DOHH2 (cell line): ENCODE data around the gene GH2.

Source experiments
- H3F3A ChIP-seq: fragments of 200-600 bp; sonication (generic), shearing (Covaris generic); 2 replicates; pipeline ENCODE4 v1.6.0; 2016; ENCODE audit warnings: antibody characterized with exemption, mild to moderate bottlenecking; ENCODE audit not compliant: control insufficient read depth, insufficient read depth
- H3K27ac ChIP-seq: fragments of 200-600 bp; sonication (generic); 2 replicates; pipeline ENCODE4 v1.5.1; 2014; ENCODE audit warnings: low read depth, mild to moderate bottlenecking, low read length, moderate library complexity
- H3K27me3 ChIP-seq: fragments of 200-600 bp; sonication (generic); 2 replicates; pipeline ENCODE4 v1.6.1; 2014; ENCODE audit warnings: mild to moderate bottlenecking, low read length, mixed read lengths; ENCODE audit not compliant: control insufficient read depth
- H3K36me3 ChIP-seq: fragments of 200-600 bp; sonication (generic); 2 replicates; pipeline ENCODE4 v1.6.1; 2014; ENCODE audit warnings: mild to moderate bottlenecking, low read length, moderate library complexity, mixed read lengths; ENCODE audit not compliant: control insufficient read depth
- H3K4me1 ChIP-seq: fragments of 200-600 bp; sonication (generic); 2 replicates; pipeline ENCODE4 v1.6.1; 2014; ENCODE audit warnings: mild to moderate bottlenecking, low read length, mixed read lengths; ENCODE audit not compliant: control insufficient read depth
- H3K4me2 ChIP-seq: fragments of 200-600 bp; sonication (generic); 2 replicates; pipeline ENCODE4 v1.6.0; 2014; ENCODE audit warnings: mild to moderate bottlenecking, low read length, moderate library complexity
- H3K4me3 ChIP-seq: fragments of 200-600 bp; sonication (generic); 2 replicates; pipeline ENCODE4 v1.5.1; 2014; ENCODE audit warnings: mild to moderate bottlenecking, low read length, mixed read lengths
- H3K79me2 ChIP-seq: fragments of 200-600 bp; sonication (generic); 2 replicates; pipeline ENCODE4 v1.6.1; 2014; ENCODE audit warnings: mild to moderate bottlenecking, low read length, mixed read lengths; ENCODE audit not compliant: control insufficient read depth
- H3K9me2 ChIP-seq: fragments of 200-600 bp; sonication (generic); replicated peaks from 2 replicates; pipeline ENCODE4 v1.6.1; 2014; ENCODE audit warnings: mild to moderate bottlenecking, low read length, mixed read lengths; ENCODE audit not compliant: control insufficient read depth
- H3K9me3 ChIP-seq: fragments of 200-600 bp; sonication (generic); 2 replicates; pipeline ENCODE4 v1.6.1; 2014; ENCODE audit warnings: antibody characterized with exemption, low read length, mixed read lengths; ENCODE audit not compliant: control insufficient read depth, insufficient read depth
- H4K20me1 ChIP-seq: fragments of 200-600 bp; sonication (generic); 2 replicates; pipeline ENCODE4 v1.6.0; 2014; ENCODE audit warnings: low read depth, mild to moderate bottlenecking, antibody characterized with exemption, low read length, moderate library complexity; ENCODE audit not compliant: control insufficient read depth, insufficient read depth
- EZH2phosphoT487 ChIP-seq: fragments of 200-600 bp; sonication (generic); IDR thresholded peaks from 2 replicates; pipeline ENCODE4 v1.6.1; 2017; ENCODE audit warnings: borderline replicate concordance, mild to moderate bottlenecking, antibody characterized with exemption, low read length, moderate library complexity, mixed read lengths
- TF ChIP-seq, protein P1 (sequence below): fragments of 200-600 bp; sonication (generic); IDR thresholded peaks from one replicate; pipeline ENCODE4 v1.5.1; 2014; ENCODE audit warnings: antibody characterized with exemption, mild to moderate bottlenecking, low read depth, low read length; ENCODE audit not compliant: poor library complexity, severe bottlenecking

GH2 gene

DNA sequence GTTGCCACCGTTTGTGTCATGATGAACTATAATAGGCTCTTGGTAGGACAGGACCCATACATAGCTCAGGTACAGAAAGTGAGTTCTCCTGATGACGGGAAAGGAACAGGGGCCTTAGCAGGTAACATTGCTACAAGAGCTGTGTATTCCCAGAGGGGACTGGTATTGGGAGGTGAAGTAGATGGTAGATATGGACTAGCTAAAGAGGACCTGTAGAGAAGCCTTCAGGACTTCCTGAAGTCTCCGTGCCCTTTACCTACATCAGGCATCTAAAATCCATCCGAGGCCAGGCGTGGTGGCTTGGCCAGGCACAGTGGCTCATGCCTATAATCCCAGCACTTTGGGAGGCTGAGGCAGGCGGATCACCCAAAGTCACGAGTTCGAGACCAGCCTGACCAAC lies 26.6 kb downstream of the GH2 start:
- Histone ChIP-seq H4K20me1 (no peaks in the 10 kb centered on the region), H3K27me3 (peaks cover 14% of the 10 kb centered on the region), H3F3A (no peaks in the 10 kb centered on the region), H3K9me3 (no peaks in the 10 kb centered on the region), H3K4me2 (no peak overlapping the region), H3K27ac (no peak overlapping the region), H3K4me3 (no peak overlapping the region), H3K79me2 (no peaks in the 10 kb centered on the region), H3K36me3 (no peaks in the 10 kb centered on the region), H3K4me1 (no peaks in the 10 kb centered on the region), H3K9me2 (no peaks in the 10 kb centered on the region)
- no peak for TF ChIP-seq EZH2phosphoT487

DNA sequence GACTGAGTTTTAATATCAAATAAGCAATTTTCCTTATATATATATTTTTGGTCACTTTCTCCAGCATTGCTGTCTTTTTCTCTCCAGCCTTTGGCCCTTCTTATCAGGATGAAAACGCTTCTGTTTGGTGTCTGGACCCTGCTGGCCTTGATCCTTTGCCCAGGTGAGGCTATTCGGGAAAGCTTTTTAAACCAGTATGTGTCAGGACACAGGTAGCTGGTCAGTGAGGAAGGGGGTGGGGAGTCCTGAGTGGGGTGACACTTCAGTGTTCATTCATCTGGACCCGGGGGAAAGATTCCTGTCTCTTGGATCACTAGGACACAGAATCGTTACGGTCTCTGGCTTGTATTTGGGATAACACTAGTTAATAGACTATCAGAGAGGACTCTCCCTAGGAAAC lies 27.0 kb downstream of the GH2 start:
- no peaks in the 10 kb centered on the region for H3F3A ChIP-seq
- no peak overlapping the region for H3K4me3 ChIP-seq
- peaks cover 9% of the 10 kb centered on the region for H3K27me3 ChIP-seq
- no peaks in the 10 kb centered on the region for H4K20me1 ChIP-seq
- H3K4me2 ChIP-seq, result no peak overlapping the region
- no peaks in the 10 kb centered on the region for H3K9me3 ChIP-seq
- no peaks in the 10 kb centered on the region for H3K9me2 ChIP-seq
- no peaks in the 10 kb centered on the region for H3K4me1 ChIP-seq
- no peaks in the 10 kb centered on the region for H3K36me3 ChIP-seq
- no peaks in the 10 kb centered on the region for H3K79me2 ChIP-seq
- H3K27ac ChIP-seq, result no peak overlapping the region
- TF ChIP-seq, protein P1, sequence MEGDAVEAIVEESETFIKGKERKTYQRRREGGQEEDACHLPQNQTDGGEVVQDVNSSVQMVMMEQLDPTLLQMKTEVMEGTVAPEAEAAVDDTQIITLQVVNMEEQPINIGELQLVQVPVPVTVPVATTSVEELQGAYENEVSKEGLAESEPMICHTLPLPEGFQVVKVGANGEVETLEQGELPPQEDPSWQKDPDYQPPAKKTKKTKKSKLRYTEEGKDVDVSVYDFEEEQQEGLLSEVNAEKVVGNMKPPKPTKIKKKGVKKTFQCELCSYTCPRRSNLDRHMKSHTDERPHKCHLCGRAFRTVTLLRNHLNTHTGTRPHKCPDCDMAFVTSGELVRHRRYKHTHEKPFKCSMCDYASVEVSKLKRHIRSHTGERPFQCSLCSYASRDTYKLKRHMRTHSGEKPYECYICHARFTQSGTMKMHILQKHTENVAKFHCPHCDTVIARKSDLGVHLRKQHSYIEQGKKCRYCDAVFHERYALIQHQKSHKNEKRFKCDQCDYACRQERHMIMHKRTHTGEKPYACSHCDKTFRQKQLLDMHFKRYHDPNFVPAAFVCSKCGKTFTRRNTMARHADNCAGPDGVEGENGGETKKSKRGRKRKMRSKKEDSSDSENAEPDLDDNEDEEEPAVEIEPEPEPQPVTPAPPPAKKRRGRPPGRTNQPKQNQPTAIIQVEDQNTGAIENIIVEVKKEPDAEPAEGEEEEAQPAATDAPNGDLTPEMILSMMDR, result no peak
- no peak for TF ChIP-seq EZH2phosphoT487

DNA sequence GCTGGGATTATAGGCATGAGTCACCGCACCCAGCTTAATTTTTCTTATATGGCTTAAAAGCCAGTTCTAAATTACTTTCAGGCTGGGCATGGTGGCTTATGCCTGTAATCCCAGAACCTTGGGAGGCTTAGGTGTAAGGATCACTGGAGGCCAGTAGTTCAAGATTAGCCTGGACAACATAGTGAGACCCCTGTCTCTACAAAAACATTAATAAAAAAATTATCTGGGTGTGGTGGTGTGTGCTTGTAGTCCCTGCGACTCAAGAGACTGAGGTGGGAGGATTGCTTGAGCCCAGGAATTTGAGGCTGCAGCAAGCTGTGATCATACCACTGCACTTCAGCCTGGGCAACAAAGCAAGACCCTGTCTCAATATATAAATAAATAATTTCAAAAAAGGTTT lies 28.5 kb downstream of the GH2 start:
- no peaks in the 10 kb centered on the region for H3F3A ChIP-seq
- no peak overlapping the region for H3K4me2 ChIP-seq
- TF ChIP-seq, protein P1, result no peak
- no peak for TF ChIP-seq EZH2phosphoT487
- H3K4me3 ChIP-seq, result no peak overlapping the region
- peaks cover under 1% of the 10 kb centered on the region; the same call in 1 of the 2 replicates for H3K27me3 ChIP-seq
- no peak overlapping the region for H3K27ac ChIP-seq
- H3K4me1 ChIP-seq, result peaks cover 8% of the 10 kb centered on the region
- no peaks in the 10 kb centered on the region for H3K9me2 ChIP-seq
- peaks cover 6% of the 10 kb centered on the region for H3K9me3 ChIP-seq
- H3K36me3 ChIP-seq, result no peaks in the 10 kb centered on the region
- no peaks in the 10 kb centered on the region for H3K79me2 ChIP-seq
- H4K20me1 ChIP-seq, result no peaks in the 10 kb centered on the region

GRCh38 chr17:63850401-63850800 lies 31.3 kb downstream of the GH2 start:
- Histone ChIP-seq H4K20me1 (no peaks in the 10 kb centered on the region), H3K9me2 (no peaks in the 10 kb centered on the region), H3K79me2 (no peaks in the 10 kb centered on the region), H3K27me3 (no peaks in the 10 kb centered on the region; the same call in 1 of the 2 replicates), H3K36me3 (no peaks in the 10 kb centered on the region), H3K4me1 (peaks cover 10% of the 10 kb centered on the region), H3K27ac (no peak overlapping the region), H3F3A (peaks cover under 1% of the 10 kb centered on the region), H3K4me3 (no peak overlapping the region), H3K9me3 (peaks cover 10% of the 10 kb centered on the region), H3K4me2 (no peak overlapping the region)
- no peak for TF ChIP-seq EZH2phosphoT487
- TF ChIP-seq, protein P1, result no peak
